Ureter (tissue), 1 donor: ENCODE results near the gene CDK15. TPM values are rescaled to one million over a fixed set of nuclear protein-coding genes. Genes with fewer than 3 reads are reported as not detected.

ENCODE experiments used
- DNase-seq: peaks from one replicate; pipeline ENCODE4 v3.0.0-alpha.2; 2020; ENCODE audit warnings: low spot score
- total RNA-seq: library from RNA; stranded (reverse); gene quantifications from one replicate; pipeline ENCODE4 v1.2.4, GENCODE V29; 2023
- donor health status: DM: yes; HTN: yes; CAD: no.

CDK15 gene
- total RNA-seq, 1 donor from 2014 or later, result 2.3 TPM

- DNase-seq, result no peak
Observed at GRCh38 chr2:201937343-201937742, 131.0 kb downstream of the CDK15 start.

GRCh38 chr2:201938156-201938775 lies 131.9 kb downstream of the CDK15 start:
- DNase-seq, result no peak

GRCh38 chr2:201938781-201939180 lies 132.4 kb downstream of the CDK15 start:
- DNase-seq, result no peak

GRCh38 chr2:201939453-201939941 lies 133.2 kb downstream of the CDK15 start:
- DNase-seq, result no peak

GRCh38 chr2:201942531-201942930 lies 136.2 kb downstream of the CDK15 start:
- DNase-seq, result no peak

Other genes with a start within 250 kb of the CDK15 start
- 23.6 TPM for gene TMEM237, start 163.0 kb upstream of the CDK15 start, total RNA-seq
- not detected for gene MPP4, start 107.9 kb upstream of the CDK15 start, total RNA-seq
- 16.5 TPM for gene ALS2, start 25.6 kb upstream of the CDK15 start, total RNA-seq
- 24.2 TPM for gene FZD7, start 227.3 kb downstream of the CDK15 start, total RNA-seq